Activated CD8-positive, alpha-beta memory T cell treated with anti-CD3 and anti-CD28 coated beads for 4 hours (primary cell): Measurements from ENCODE around the gene UQCRHL.
A peak's percentile ranks its signal among the peaks of the same experiment; 100 is the strongest.
"Not testable (repeated sequence)": the region's sequence is repeated elsewhere in the genome, so short reads cannot be mapped to it uniquely, and the experiment has no call there.

Source experiments
- DNase-seq, 2 donors: peaks; one replicate each; pipeline ENCODE4 v3.0.0-alpha.2; 2020; ENCODE audit warnings: low read depth in 2 of 2

UQCRHL gene

GRCh38 chr1:15835741-15836510, 28.5 kb upstream of the UQCRHL start:
- peak; percentile 99 to 100 for DNase-seq

- DNase-seq = no peak
Measured at GRCh38 chr1:15835205-15835740, 27.8 kb upstream of the UQCRHL start.

- peak; percentile 71 to 82 for DNase-seq
Measured at GRCh38 chr1:15834406-15835204, 27.2 kb upstream of the UQCRHL start.

- no peak for DNase-seq
Measured at GRCh38 chr1:15833842-15834405, 26.5 kb upstream of the UQCRHL start.

- DNase-seq = peak in 1 of 2 donors; percentile 30
Measured at GRCh38 chr1:15833069-15833679, 25.7 kb upstream of the UQCRHL start.

GRCh38 chr1:15830258-15830657, 22.8 kb upstream of the UQCRHL start:
- no peak for DNase-seq

GRCh38 chr1:15828931-15829330, 21.5 kb upstream of the UQCRHL start:
- DNase-seq = not testable (repeated sequence)

- DNase-seq = not testable (repeated sequence)
Measured at GRCh38 chr1:15827567-15827966, 20.1 kb upstream of the UQCRHL start.

GRCh38 chr1:15826810-15827507, 19.5 kb upstream of the UQCRHL start:
- DNase-seq = no peak

- DNase-seq = no peak
Measured at GRCh38 chr1:15825800-15826199, 18.4 kb upstream of the UQCRHL start.

- no peak for DNase-seq
Measured at GRCh38 chr1:15820478-15820877, 13.0 kb upstream of the UQCRHL start.

GRCh38 chr1:15816674-15817073, 9.2 kb upstream of the UQCRHL start:
- DNase-seq = no peak

- DNase-seq = no peak
Measured at GRCh38 chr1:15810073-15810472, 2.6 kb upstream of the UQCRHL start.

- DNase-seq = no peak
Measured at GRCh38 chr1:15808955-15809354, 1.5 kb upstream of the UQCRHL start.

GRCh38 chr1:15807121-15807520, 328 bp downstream of the UQCRHL start:
- no peak for DNase-seq

- no peak for DNase-seq
Measured at GRCh38 chr1:15804060-15804459, 3.4 kb downstream of the UQCRHL start.

GRCh38 chr1:15803380-15803779, 4.1 kb downstream of the UQCRHL start:
- DNase-seq = no peak

GRCh38 chr1:15802234-15802965, 5.0 kb downstream of the UQCRHL start:
- no peak for DNase-seq

GRCh38 chr1:15799928-15800835, 7.3 kb downstream of the UQCRHL start:
- no peak for DNase-seq
